Epithelial cell of proximal tubule (primary cell): ENCODE results near the gene MYO18B. TPM values are rescaled to one million over a fixed set of nuclear protein-coding genes. Genes with fewer than 3 reads are reported as not detected.

Experiments
- DNase-seq: peaks from one replicate; pipeline ENCODE4 v3.0.0-alpha.2; 2011; ENCODE audit warnings: low read depth
- H3K4me3 ChIP-seq: 2 replicates; pipeline ENCODE4 v1.5.1; 2011; ENCODE audit warnings: low read depth, mild to moderate bottlenecking, low read length
- CTCF ChIP-seq: conservative IDR thresholded peaks from 2 replicates; pipeline ENCODE4 v1.5.1; 2012; ENCODE audit warnings: low read depth, mild to moderate bottlenecking, low read length
- total RNA-seq: library from RNA; depleted of rRNA; stranded (reverse); fragments of >200 nt; gene quantifications from 2 replicates; pipeline ENCODE4 v1.2.3, GENCODE V29; 2015

Gene MYO18B
- total RNA-seq, 1 donor from 2014 or later: not detected

GRCh38 chr22:26041931-26042330 is 299.9 kb downstream of the MYO18B start:
- no peak for TF ChIP-seq CTCF
- H3K4me3 ChIP-seq: no peak overlapping the region
- no peak for DNase-seq

GRCh38 chr22:26043031-26043430 is 301.0 kb downstream of the MYO18B start:
- no peak for DNase-seq
- H3K4me3 ChIP-seq: no peak overlapping the region
- TF ChIP-seq CTCF: no peak

GRCh38 chr22:26045051-26045450 is 303.1 kb downstream of the MYO18B start:
- no peak for TF ChIP-seq CTCF
- no peak for DNase-seq
- no peak overlapping the region for H3K4me3 ChIP-seq

GRCh38 chr22:26045860-26046259 is 303.9 kb downstream of the MYO18B start:
- DNase-seq: no peak
- no peak overlapping the region for H3K4me3 ChIP-seq
- no peak for TF ChIP-seq CTCF

GRCh38 chr22:26047516-26047915 is 305.5 kb downstream of the MYO18B start:
- H3K4me3 ChIP-seq: no peak overlapping the region
- TF ChIP-seq CTCF: no peak
- DNase-seq: no peak

- no peak for TF ChIP-seq CTCF
- no peak for DNase-seq
- no peak overlapping the region for H3K4me3 ChIP-seq
These were observed 305.9 kb downstream of the MYO18B start for GRCh38 chr22:26047920-26048319.

- no peak for TF ChIP-seq CTCF
- H3K4me3 ChIP-seq: no peak overlapping the region
- no peak for DNase-seq
These were observed 308.1 kb downstream of the MYO18B start for GRCh38 chr22:26050079-26050478.
